HG03060 (cell line): ENCODE data around the gene TFPT.
"Not testable (repeated sequence)": the region's sequence is repeated elsewhere in the genome, so short reads cannot be mapped to it uniquely, and the experiment has no call there.

Source experiments
- ATAC-seq: cut with Tn5 transposase; IDR thresholded peaks from one replicate; pipeline ENCODE4 v1.9.1; 2021; ENCODE audit warnings: low read depth, moderate number of reproducible peaks; ENCODE audit not compliant: unreplicated experiment

Gene TFPT

GRCh38 chr19:54125713-54126112, 10.3 kb upstream of the TFPT start:
- no peak for ATAC-seq

- no peak for ATAC-seq
Measured at GRCh38 chr19:54124393-54124792, 8.9 kb upstream of the TFPT start.

- no peak for ATAC-seq
Measured at GRCh38 chr19:54123682-54124081, 8.2 kb upstream of the TFPT start.

- no peak for ATAC-seq
Measured at GRCh38 chr19:54121259-54121658, 5.8 kb upstream of the TFPT start.

GRCh38 chr19:54114340-54115108, 933 bp downstream of the TFPT start:
- no peak for ATAC-seq

- ATAC-seq, result no peak
Measured at GRCh38 chr19:54109651-54110050, 5.8 kb downstream of the TFPT start.

GRCh38 chr19:54108496-54108895, 7.0 kb downstream of the TFPT start:
- ATAC-seq, result no peak

- ATAC-seq, result no peak
Measured at GRCh38 chr19:54107876-54108490, 7.5 kb downstream of the TFPT start.

- ATAC-seq, result no peak
Measured at GRCh38 chr19:54106716-54107115, 8.7 kb downstream of the TFPT start.

- ATAC-seq, result no peak
Measured at GRCh38 chr19:54105796-54106195, 9.7 kb downstream of the TFPT start.

GRCh38 chr19:54104998-54105715, 10.3 kb downstream of the TFPT start:
- ATAC-seq, result no peak

GRCh38 chr19:54102421-54103169, 12.9 kb downstream of the TFPT start, which contains the start of gene NDUFA3:
Gene NDUFA3 (plus strand): TSS chr19:54102855. CDS start chr19:54102879, 24 bp downstream.
- ATAC-seq, result peak; percentile 92

- ATAC-seq, result no peak
Measured at GRCh38 chr19:54100561-54100960, 14.9 kb downstream of the TFPT start, which contains the start of gene OSCAR. Gene OSCAR (minus strand): TSS chr19:54100803. CDS start chr19:54100792, 11 bp downstream.

GRCh38 chr19:54099903-54100255, 15.6 kb downstream of the TFPT start:
- not testable (repeated sequence) for ATAC-seq

GRCh38 chr19:54099190-54099902, 16.1 kb downstream of the TFPT start:
- no peak for ATAC-seq

- ATAC-seq, result no peak
Measured at GRCh38 chr19:54096617-54097106, 18.8 kb downstream of the TFPT start.

GRCh38 chr19:54095859-54096616, 19.4 kb downstream of the TFPT start:
- ATAC-seq, result not testable (repeated sequence)

GRCh38 chr19:54095136-54095858, 20.2 kb downstream of the TFPT start:
- ATAC-seq, result no peak
